ENCODE results near the gene ARSB. TPM values are rescaled to one million over a fixed set of nuclear protein-coding genes. Genes with fewer than 3 reads are reported as not detected.

The ARSB gene
- total and polyA plus RNA-seq, 9 of the 15 experiments (the other 6 are each of a cell fraction or from before 2014, with no cell fraction given): 0.52 to 4.6 (median 2.4) TPM

- Histone ChIP-seq H3K4me1 (replicated peaks in 1 of 2; ENCODE audit: control insufficient read depth in 2 of 2, insufficient read depth in 2 of 2, low read length in 2 of 2) (no peaks in the 10 kb centered on the region), H2AFZ (ENCODE audit: low read depth, low read length) (no peak overlapping the region), H3K9me3 (replicated peaks; ENCODE audit: control insufficient read depth, insufficient read depth, low read depth, low read length) (no peaks in the 10 kb centered on the region; the same call in 1 of the 2 replicates), H3K4me3 (no peak overlapping the region), H3K4me2 (ENCODE audit: insufficient read depth, low read length) (no peak overlapping the region), H3K9me1 (ENCODE audit: control insufficient read depth, insufficient read depth, low read length) (no peaks in the 10 kb centered on the region), H3K27me3 (ENCODE audit: control insufficient read depth in 2 of 2, insufficient read depth in 2 of 2, low read length in 2 of 2) (peaks cover 9 to 16% of the 10 kb centered on the region in 2 experiments; a peak in 4 of 5 replicates), H4K20me1 (replicated peaks; ENCODE audit: control insufficient read depth, insufficient read depth, low read length) (no peaks in the 10 kb centered on the region), H3K79me2 (ENCODE audit: control insufficient read depth, insufficient read depth, low read length) (no peaks in the 10 kb centered on the region), H3K9ac (ENCODE audit: insufficient read depth in 1 of 2, low read depth in 2 of 2, low read length in 2 of 2) (no peak overlapping the region), H3K36me3 (ENCODE audit: control insufficient read depth, insufficient read depth, low read length) (no peaks in the 10 kb centered on the region), H3K27ac (ENCODE audit: extremely low read depth, low read depth, low read length) (no peak overlapping the region)
- in situ Hi-C loops (cut with MboI): no loop called here
- FAIRE-seq: no peak
- CTCF ChIA-PET (ENCODE audit: low intra/inter-chr PET ratio): no interaction called here
- no TSS peak for BruUV-seq (replicated peaks)
- 0% methylated on average over 1 of the region's 1 CpG for WGBS (ENCODE audit: insufficient coverage, low coverage, missing lambda C conversion rate)
- POLR2A ChIA-PET: interaction anchor here (1.0 kb wide), 1 partner anchor 13 kb away, joined by 3 read pairs; no protein-coding TSS in a partner anchor
- TF ChIP-seq MAFF (IDR thresholded peaks at IDR 0.05; ENCODE audit: low read length) (peak; percentile 43), ZNF224 (CRISPR knock-in tag; IDR thresholded peaks at IDR 0.05) (no peak), ZNF316 (IDR thresholded peaks at IDR 0.05) (peak; percentile 63), C11orf30 (IDR thresholded peaks at IDR 0.05; ENCODE audit: low read depth) (peak; percentile 44; the same call in 1 of the 2 replicates), ZNF609 (CRISPR knock-in tag; IDR thresholded peaks at IDR 0.05; ENCODE audit: borderline replicate concordance) (no peak), NFYB (IDR thresholded peaks at IDR 0.05; ENCODE audit: extremely low read depth, insufficient read length) (no peak), FUS (optimal IDR thresholded peaks at IDR 0.05; ENCODE audit: low read depth, low read length) (no peak), ZNF121 (CRISPR knock-in tag; conservative IDR thresholded peaks at IDR 0.05) (no peak), ZNF395 (CRISPR knock-in tag; IDR thresholded peaks at IDR 0.05) (no peak), MAFK (IDR thresholded peaks at IDR 0.05; ENCODE audit: low read length) (peak; percentile 52; the same call in 1 of the 2 replicates), MAFG (tag; conservative IDR thresholded peaks at IDR 0.05) (peak; percentile 31)
- TF ChIP-seq, protein P1, sequence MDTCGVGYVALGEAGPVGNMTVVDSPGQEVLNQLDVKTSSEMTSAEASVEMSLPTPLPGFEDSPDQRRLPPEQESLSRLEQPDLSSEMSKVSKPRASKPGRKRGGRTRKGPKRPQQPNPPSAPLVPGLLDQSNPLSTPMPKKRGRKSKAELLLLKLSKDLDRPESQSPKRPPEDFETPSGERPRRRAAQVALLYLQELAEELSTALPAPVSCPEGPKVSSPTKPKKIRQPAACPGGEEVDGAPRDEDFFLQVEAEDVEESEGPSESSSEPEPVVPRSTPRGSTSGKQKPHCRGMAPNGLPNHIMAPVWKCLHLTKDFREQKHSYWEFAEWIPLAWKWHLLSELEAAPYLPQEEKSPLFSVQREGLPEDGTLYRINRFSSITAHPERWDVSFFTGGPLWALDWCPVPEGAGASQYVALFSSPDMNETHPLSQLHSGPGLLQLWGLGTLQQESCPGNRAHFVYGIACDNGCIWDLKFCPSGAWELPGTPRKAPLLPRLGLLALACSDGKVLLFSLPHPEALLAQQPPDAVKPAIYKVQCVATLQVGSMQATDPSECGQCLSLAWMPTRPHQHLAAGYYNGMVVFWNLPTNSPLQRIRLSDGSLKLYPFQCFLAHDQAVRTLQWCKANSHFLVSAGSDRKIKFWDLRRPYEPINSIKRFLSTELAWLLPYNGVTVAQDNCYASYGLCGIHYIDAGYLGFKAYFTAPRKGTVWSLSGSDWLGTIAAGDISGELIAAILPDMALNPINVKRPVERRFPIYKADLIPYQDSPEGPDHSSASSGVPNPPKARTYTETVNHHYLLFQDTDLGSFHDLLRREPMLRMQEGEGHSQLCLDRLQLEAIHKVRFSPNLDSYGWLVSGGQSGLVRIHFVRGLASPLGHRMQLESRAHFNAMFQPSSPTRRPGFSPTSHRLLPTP (IDR thresholded peaks at IDR 0.05; ENCODE audit: borderline replicate concordance, extremely low read depth, insufficient read length): no peak
- TF ChIP-seq, protein P2, sequence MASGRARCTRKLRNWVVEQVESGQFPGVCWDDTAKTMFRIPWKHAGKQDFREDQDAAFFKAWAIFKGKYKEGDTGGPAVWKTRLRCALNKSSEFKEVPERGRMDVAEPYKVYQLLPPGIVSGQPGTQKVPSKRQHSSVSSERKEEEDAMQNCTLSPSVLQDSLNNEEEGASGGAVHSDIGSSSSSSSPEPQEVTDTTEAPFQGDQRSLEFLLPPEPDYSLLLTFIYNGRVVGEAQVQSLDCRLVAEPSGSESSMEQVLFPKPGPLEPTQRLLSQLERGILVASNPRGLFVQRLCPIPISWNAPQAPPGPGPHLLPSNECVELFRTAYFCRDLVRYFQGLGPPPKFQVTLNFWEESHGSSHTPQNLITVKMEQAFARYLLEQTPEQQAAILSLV (tag; IDR thresholded peaks at IDR 0.05): no peak
- intact Hi-C loops (cut with micrococcal nuclease): no loop called here
- no peak for ATAC-seq
- DNase-seq (ENCODE audit: extremely low read depth in 1 of 4, low spot score in 3 of 4): no peak
These were observed 244.1 kb downstream of the ARSB start for GRCh38 chr5:78741019-78741418.

Measured in K562 (cell line).